Measurements from ENCODE around the gene GSTM4.
"Not testable (repeated sequence)": the region's sequence is repeated elsewhere in the genome, so short reads cannot be mapped to it uniquely, and the experiment has no call there.

GSTM4 gene

DNA sequence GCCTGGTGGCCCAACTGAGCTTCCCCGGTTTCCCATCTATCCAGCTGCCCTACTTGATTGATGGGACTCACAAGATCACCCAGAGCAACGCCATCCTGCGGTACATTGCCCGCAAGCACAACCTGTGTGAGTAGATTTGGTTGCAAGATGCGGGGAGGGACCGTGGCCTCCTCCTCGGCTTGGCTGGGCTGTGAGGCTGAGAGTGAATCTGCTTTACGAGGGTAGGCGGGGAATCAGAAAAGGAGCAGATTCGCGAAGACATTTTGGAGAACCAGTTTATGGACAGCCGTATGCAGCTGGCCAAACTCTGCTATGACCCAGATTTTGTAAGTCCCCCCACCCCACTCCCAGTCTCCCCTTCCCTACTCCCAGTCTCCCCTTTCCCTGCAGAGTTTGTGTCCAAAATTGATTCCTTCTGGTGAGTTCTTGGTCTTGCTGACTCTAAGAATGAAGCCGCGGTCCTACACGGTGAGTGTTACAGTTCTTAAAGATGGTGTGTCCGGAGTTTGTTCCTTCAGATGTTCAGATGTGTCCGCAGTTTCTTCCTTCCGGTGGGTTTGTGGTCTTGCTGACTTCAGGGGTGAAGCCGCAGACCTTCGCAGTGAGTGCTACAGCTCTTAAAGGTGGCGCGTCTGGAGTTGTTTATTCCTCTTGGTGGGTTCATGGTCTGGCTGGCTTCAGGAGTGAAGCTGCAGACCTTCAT, 13.5 kb downstream of the GSTM4 start:
- DNase-seq: no peak

DNA sequence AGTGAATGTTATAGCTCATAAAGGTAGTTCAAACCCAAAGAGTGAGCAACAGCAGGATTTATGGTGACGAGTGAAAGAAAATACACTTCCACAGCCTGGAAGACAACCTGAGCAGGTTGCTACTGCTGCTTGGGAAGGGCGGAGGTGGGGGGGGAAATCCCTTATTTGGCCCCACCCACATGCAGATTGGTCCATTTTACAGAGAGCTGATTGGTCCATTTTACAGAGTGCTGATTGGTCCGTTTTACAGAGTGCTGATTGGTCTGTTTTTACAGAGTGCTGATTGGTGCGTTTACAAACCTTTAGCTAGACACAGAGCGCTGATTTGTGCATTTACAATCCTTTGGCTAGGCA, 14.0 kb downstream of the GSTM4 start:
- not testable (repeated sequence) for DNase-seq

DNA sequence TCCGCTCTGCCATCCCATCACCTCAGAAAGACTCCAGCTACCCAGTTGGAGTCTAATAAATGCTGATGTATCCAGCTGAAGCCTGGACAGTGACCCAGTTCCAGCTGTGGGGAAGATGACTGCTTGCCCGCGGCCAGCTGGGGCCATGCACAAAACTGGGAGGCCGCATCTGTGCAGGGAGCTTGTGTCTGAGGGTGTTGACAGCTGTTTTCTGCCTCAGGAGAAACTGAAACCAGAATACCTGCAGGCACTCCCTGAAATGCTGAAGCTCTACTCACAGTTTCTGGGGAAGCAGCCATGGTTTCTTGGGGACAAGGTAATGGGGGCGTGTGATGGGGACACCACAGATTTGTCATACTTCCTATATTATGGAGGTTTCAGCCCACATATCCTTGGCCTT, 15.2 kb downstream of the GSTM4 start:
- no peak for DNase-seq

DNA sequence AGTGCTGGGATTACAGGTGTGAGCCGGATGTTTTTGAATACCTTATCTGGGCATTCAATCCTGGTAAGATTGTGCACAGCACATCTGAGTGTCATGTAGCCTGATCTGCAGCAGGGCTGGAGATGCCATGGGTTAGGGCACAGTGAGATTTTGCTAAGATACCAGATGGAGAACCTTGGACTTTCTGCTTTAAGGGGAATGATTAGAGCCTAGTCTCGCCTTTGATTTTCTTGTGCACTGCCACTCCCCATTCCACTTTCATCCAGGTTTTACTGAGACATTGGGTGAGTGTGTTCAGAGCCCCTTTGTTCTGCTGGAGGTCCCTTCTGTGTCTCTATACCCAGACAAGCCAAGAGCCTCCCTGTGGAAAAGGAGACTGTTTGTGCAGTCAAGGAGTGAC, 18.0 kb downstream of the GSTM4 start:
- not testable (repeated sequence) for DNase-seq

DNA sequence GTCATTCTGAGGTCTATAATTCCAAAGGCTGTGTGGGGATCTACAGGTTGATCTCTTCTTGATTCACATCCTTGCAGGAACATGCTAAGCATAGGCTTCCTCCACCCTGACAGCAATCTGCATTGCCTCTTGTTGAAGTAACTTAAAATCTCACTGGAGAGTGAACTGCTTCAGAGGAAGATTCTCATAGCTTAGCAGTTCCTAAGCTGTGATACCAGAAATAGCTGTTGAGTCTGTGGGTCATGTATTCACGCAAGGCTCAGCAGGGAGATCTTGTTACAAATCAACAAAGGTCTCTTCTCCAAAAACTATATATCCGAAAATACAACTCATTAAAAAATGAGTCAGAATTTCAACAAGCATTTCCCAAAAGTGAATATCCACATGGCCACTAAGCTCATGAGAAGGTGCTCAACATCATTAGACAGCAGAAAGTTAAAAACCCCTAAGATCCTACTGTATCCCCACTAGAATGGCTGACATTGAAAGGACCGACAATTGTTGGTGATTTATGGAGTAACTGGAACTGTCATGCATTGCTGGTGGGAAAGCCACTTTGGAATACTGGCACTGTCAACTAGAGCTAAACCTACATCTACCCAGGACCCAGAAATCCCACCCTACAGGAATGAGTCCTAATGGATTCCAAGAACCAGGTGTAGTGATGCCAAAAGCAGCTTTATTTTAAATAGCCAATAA, 20.9 kb downstream of the GSTM4 start:
- DNase-seq: not testable (repeated sequence)

DNA sequence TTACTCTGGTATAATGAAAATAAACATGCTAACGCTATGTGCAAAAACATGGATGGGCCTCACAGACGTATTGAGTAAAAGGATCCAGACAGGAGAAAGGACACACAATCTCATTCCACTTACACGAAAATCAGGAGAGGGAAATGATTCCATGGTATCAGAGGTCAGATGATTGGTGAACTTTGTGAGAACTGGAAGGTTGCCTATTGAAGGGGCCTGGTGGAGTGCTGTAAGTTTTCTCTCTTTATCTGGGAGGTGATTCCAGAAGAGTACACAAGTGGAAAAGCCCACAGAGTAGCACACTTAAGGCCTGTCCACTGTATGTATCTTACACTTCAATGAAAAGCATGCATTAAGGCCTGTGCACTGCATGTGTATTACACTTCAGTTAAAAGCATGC, 21.6 kb downstream of the GSTM4 start:
- DNase-seq: no peak

DNA sequence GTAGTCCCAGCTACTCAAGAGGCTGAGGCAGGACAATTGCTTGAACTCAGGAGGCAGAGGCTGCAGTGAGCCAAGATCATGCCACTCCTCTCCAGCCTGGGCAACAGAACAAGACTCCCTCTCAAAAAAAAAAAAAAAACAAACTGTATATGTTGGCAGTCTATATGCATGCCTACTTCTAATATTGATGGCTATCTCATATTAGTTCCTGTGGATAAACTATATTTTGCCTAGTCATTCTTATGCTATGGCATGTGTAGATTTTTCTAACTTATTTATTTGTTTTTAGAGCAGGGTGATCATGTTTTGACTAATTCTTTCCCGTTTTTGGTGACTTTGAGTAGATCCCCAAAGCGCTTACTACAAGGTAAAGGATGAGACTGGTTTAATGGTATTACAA, 22.7 kb downstream of the GSTM4 start:
- not testable (repeated sequence) for DNase-seq

DNA sequence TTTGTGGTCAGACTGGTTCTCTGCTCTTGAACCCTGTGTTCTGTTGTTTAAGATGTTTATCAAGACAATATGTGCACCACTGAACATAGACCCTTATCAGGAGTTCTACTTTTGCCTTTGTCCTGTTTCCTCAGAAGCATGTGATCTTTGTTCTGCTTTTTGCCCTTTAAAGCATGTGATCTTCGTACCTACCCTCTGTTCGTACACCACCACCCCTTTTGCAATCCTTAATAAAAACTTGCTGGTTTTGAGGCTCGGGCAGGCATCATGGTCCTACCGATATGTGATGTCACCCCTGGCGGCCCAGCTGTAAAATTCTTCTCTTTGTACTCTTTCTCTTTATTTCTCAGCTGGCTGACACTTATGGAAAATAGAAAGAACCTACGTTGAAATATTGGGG, 28.9 kb downstream of the GSTM4 start:
- DNase-seq: not testable (repeated sequence)

DNA sequence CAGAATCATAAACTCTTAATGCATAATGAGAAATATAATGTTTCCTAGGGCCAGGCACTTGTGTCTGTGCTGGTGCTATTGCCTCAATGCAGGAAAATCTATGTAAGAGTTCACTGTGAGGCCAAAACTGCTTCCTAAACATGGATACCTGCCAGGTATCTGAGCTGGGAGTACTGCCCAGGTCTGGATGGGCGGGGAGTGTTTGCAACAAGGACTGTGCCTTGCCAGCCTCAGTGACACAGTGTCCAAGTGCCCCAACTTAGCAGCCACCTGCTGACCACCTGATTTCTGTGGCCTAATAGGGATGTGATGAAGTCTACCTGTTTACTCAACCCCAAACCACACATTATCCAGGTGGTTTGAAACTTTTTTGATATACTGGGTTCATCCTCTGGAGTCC, 29.5 kb downstream of the GSTM4 start:
- DNase-seq: not testable (repeated sequence)

DNA sequence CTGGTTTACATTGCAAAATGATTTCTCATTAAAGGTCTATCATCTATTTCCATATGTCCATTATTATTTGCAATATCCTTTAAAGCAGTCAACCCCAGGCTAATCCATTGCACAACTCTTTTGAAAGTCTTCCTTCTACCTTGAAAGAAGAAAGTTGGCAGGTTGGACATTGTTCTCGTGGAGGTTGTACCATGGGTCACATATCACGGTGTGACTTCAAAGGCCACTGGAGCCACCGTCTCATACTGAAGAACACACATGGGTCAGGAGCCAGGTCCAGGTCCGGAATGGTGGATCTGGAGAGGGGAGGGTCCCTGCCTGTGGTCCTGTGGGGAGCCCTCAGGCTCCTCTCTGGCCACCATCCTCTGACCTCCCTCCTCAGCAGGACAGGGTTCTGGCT, 30.0 kb downstream of the GSTM4 start:
- not testable (repeated sequence) for DNase-seq

DNA sequence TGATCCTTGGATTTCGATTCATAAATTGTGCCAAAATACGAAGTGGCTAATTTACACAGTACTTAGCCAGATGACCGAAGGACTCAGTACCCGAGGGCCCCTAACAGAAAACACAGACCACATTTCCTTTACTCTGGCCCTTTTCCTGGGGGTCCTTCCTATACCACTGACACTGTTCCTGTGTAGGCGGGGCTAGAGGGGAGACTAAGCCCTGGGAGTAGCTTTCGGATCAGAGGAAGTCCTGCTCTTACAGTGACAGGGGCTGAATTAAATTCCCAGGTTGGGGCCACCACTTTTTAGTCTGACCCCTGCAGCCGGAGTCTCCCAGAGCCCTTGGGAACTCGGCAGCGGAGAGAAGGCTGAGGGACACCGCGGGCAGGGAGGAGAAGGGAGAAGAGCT, 31.2 kb downstream of the GSTM4 start:
- DNase-seq: not testable (repeated sequence)

DNA sequence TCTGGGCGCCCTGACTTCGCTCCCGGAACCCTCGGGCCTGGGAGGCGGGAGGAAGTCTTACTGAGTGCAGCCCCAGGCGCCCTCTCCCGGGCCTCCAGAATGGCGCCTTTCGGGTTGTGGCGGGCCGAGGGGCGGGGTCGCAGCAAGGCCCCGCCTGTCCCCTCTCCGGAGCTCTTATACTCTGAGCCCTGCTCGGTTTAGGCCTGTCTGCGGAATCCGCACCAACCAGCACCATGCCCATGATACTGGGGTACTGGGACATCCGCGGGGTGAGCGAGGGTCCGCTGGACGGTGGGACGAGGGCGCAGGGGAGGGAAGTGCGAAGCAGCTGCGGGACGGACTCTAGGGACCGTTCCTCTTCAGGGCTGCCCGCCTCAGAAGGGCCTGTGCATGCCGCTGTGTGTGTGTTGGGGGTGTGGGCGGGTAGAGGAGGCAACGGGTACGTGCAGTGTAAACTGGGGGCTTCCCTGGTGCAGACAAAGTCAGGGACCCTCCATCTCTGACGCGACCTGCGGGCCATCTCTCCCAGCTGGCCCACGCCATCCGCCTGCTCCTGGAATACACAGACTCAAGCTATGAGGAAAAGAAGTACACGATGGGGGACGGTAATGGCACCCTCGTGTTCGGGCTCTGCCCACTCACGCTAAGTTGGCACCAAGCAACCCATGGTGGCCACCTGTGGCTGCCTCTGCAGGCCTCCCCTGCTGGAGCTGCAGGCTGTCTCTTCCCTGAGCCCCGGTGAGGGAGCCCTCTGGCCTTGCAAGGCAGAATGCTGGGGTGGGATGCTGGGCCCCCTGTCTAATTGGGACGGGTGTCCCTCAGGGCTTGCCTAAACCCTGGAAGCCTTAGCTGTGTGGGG, 32.0 kb downstream of the GSTM4 start, which contains the start of gene GSTM1:
GSTM1 (plus strand) TSS at position 177 of the 859 bp plus-strand sequence; CDS start at position 234, 57 bp downstream.
- DNase-seq: peak; percentile 95

DNA sequence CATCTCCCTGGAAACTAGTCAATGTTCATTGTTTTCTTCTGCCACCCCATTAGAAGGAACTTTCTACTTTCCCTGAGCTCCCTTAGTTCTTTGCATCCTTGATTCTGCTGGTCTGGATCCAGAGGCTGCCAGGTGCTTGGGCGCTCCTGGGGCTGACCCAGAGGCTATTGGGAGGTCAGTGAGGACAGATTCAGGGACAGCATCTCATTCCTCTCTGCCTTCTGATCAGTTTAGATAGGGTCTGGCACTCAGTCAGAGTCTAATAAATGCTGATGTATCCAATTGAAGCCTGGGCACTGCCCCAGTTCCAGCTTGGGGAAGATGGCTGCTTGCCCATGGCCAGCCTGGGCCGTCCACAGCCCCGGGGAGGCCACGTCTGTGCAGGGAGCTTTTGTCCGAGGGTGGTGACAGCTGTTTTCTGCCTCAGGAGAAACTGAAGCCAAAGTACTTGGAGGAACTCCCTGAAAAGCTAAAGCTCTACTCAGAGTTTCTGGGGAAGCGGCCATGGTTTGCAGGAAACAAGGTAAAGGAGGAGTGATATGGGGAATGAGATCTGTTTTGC, 34.0 kb downstream of the GSTM4 start:
- DNase-seq: no peak

DNA sequence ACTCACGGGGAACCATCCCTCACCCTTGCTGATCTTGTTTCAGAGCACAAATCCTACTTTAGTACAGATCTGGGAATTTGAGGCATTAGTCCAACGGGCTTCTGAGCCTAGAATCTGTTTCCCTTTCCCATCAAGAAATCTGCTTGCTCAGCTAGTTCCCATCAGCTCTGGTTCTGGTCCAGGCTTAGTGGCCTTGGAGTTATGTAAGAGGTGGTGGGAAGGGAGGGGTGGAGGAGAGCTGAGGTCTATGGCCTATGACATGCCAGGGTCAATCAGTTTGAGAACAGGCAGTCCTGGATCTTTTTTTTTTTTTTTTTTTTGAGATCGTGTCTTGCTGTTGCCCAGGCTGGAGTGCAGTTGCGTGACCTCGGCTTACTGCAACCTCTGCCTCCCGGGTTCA, 35.9 kb downstream of the GSTM4 start:
- DNase-seq: no peak

DNA sequence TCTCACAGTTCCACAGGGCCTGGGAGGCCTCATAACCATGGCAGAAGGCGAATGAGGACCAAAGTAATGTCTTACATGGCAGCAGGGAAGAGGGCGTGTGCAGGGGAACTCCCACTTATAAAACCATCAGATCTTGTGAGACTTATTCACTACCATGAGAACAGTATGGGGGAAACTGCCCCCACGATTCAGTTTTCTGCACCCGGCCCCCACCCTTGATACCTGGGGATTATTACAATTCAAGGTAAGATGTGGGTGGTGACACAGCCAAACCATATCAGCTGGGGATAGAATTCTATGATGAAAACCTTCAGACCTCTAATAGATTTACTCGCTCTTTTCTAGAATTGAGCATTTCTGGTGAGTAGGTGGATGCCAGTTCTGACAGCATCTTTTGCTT, 38.5 kb downstream of the GSTM4 start:
- DNase-seq: not testable (repeated sequence)

DNA sequence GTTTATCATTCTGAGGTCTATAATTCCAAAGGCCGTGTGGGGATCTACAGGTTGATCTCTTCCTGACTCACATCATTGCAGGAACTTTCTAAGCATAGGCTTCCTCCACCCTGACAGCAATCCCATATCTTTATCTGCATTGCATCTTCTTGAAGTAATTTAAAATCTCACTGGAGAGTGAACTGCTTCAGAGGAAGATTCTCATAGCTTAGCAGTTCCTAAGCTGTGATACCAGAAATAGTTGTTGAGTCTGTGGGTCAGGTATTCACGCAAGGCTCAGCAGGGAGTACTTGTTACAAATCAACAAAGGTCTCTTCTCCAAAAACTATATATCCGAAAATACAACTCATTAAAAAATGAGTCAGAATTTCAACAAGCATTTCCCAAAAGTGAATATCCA, 39.2 kb downstream of the GSTM4 start:
- DNase-seq: not testable (repeated sequence)

DNA sequence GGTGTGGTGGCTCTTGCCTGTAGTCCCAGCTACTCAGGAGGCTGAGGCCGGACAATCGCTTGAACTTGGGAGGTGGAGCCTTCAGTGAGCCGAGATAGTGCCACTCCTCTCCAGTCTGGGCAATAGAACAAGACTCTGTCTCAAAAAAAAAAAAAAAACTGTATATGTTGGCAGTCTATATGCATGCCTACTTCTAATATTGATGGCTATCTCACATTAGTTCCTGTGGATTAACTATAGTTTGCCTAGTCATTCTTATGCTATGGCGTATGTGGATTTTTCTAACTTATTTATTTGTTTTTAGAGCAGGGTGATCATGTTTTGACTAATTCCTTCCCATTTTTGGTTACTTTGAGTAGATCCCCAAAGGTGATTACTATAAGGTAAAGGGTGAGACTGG, 41.2 kb downstream of the GSTM4 start:
- no peak for DNase-seq

DNA sequence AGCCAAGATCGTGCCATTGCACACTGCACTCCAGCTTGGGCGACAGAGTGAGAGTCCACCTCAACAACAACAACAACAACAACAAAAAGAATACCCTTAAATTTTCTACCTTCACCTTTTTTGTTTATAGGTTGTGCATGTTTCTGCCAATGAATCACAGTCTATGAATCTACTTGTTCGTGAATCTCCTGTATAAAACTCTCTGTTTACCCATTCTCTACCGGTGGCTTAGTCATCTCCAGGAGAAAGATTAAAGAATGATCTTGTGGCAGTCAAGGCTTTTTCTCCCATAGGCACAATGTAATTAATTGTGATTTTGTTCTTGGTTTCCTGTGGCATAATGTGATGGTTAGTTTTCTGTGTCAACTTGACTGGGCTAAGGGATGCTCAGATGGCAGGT, 42.0 kb downstream of the GSTM4 start:
- not testable (repeated sequence) for DNase-seq

DNA sequence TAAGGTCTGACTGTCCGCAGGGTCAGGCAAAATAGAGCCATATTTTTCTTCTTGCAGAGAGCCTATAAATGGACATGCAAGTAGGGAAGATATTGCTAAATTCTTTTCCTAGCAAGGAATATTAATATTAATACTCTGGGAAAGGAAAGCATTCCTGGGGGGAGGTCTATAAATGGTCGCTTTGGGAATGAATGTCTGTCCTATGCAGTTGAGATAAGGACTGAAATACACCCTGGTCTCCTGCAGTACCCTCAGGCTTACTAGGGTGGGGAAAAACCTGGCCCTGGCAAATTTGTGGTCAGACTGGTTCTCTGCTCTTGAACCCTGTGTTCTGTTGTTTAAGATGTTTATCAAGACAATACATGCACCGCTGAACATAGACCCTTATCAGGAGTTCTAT, 47.0 kb downstream of the GSTM4 start:
- DNase-seq: not testable (repeated sequence)

DNA sequence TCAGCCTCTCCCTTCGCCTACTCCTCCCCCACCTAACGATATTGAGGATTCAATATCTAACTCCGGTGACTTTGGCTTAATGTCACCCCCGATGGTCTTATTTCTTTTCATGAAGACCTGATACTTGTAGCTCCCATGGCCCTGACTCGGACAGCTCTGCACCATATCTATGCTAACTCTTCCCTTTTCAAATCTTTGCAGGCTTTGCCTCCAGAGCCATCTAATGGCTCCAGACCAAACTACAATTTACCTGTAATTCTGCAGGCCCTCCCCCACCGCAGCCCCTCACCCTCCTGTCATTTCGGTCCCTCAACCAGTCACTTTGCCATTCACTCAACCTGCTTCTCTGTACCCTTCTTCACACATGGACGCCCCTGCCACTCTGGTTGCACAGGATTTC, 48.3 kb downstream of the GSTM4 start:
- no peak for DNase-seq

DNA sequence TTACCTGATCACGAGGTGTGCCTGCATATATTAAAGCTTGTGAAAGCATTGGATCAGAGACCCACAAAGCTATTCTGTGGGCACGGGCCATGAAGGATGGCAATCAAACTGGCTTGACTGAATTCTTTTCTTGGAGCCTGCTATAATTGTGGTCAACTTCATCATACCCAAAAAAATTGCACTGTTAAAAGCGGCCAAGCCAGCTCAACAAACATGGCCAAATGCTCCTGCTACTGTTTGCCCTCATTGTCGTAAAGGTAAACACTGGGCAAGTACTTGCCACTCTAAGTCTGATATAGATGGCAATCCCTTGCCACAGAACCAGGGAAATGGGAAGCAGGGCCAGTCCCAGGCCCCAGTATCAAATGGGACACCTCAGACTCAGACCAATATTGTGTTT, 49.5 kb downstream of the GSTM4 start:
- DNase-seq: no peak

DNA sequence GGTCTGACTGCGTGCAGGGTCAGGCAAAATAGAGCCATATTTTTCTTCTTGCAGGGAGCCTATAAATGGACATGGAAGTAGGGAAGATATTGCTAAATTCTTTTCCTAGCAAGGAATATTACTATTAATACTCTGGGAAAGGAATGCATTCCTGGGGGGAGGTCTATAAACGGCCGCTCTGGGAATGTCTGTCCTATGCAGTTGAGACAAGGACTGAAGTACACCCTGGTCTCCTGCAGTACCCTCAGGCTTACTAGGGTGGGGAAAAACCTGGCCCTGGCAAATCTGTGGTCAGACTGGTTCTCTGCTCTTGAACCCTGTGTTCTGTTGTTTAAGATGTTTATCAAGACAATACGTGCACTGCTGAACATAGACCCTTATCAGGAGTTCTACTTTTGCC, 53.0 kb downstream of the GSTM4 start:
- not testable (repeated sequence) for DNase-seq

DNA sequence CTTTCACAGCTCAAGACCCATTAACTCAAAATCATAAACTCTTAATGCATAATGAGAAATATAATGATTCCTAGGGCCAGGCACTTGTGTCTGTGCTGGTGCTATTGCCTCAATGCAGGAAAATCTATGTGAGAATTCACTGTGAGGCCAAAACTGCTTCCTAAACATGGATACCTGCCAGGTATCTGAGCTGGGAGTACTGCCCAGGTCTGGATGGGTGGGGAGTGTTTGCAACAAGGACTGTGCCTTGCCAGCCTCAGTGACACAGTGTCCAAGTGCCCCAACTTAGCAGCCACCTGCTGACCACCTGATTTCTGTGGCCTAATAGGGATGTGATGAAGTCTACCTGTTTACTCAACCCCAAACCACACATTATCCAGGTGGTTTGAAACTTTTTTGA, 53.9 kb downstream of the GSTM4 start:
- not testable (repeated sequence) for DNase-seq
